ENCODE data around the gene CD320.

- TF ChIP-seq RNF2 (IDR thresholded peaks at IDR 0.05; ENCODE audit: borderline replicate concordance, low read depth, low read length, missing control alignments, poor library complexity, severe bottlenecking) = no peak
- TF ChIP-seq CEBPB (IDR thresholded peaks at IDR 0.05; ENCODE audit: low read depth, low read length) = no peak
- no peak for TF ChIP-seq CREB1 (IDR thresholded peaks at IDR 0.05)
- no peak for TF ChIP-seq POLR2AphosphoS5 (IDR thresholded peaks at IDR 0.05; ENCODE audit: low read depth, low read length)
- TF ChIP-seq POLR2A (IDR thresholded peaks at IDR 0.05; ENCODE audit: control extremely low read depth in 1 of 2, low read depth in 2 of 2, low read length in 2 of 2) = no peak
- TF ChIP-seq ATF3 (IDR thresholded peaks at IDR 0.05; ENCODE audit: insufficient read depth, low read depth, low read length) = no peak
- no peak for TF ChIP-seq JUN (IDR thresholded peaks at IDR 0.05; ENCODE audit: low read depth, low read length)
- no peak for TF ChIP-seq EZH2 (IDR thresholded peaks at IDR 0.05; ENCODE audit: low read depth, low read length, severe bottlenecking)
Observed at GRCh38 chr19:8310342-8311055, 2.3 kb upstream of the CD320 start.

Measured in H1 (cell line).